ENCODE data around the gene PIGM. TPM values are rescaled to one million over a fixed set of nuclear protein-coding genes. Genes with fewer than 3 reads are reported as not detected.

Gene PIGM
- total RNA-seq, 6 experiments from 2014 or later: 3.3 to 4.7 (median 3.9) TPM

- H3K36me3 ChIP-seq: no peaks in the 10 kb centered on the region
- no peak overlapping the region for H3K4me3 ChIP-seq
- TF ChIP-seq, protein P1, sequence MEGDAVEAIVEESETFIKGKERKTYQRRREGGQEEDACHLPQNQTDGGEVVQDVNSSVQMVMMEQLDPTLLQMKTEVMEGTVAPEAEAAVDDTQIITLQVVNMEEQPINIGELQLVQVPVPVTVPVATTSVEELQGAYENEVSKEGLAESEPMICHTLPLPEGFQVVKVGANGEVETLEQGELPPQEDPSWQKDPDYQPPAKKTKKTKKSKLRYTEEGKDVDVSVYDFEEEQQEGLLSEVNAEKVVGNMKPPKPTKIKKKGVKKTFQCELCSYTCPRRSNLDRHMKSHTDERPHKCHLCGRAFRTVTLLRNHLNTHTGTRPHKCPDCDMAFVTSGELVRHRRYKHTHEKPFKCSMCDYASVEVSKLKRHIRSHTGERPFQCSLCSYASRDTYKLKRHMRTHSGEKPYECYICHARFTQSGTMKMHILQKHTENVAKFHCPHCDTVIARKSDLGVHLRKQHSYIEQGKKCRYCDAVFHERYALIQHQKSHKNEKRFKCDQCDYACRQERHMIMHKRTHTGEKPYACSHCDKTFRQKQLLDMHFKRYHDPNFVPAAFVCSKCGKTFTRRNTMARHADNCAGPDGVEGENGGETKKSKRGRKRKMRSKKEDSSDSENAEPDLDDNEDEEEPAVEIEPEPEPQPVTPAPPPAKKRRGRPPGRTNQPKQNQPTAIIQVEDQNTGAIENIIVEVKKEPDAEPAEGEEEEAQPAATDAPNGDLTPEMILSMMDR (IDR thresholded peaks at IDR 0.05): no peak
- no peak for TF ChIP-seq POLR2A (IDR thresholded peaks at IDR 0.05)
- H3K27me3 ChIP-seq: no peaks in the 10 kb centered on the region
- no peak for ATAC-seq
- intact Hi-C loops (cut with DNase I): loop anchor here in 1 of 2 donors (10.0 kb wide), 1 partner anchor 224 kb away; no protein-coding TSS in a partner anchor
- 88% methylated on average over 3 of the region's 3 CpGs for WGBS (ENCODE audit: insufficient coverage, low coverage, low lambda C conversion rate, missing lambda C conversion rate)
- H3K9me3 ChIP-seq: no peaks in the 10 kb centered on the region
- H3K27ac ChIP-seq: no peak overlapping the region
- H3K4me1 ChIP-seq: no peaks in the 10 kb centered on the region
- no peak for DNase-seq
Observed at GRCh38 chr1:160018347-160018746, 13.4 kb downstream of the PIGM start.

- Histone ChIP-seq H3K27me3 (no peaks in the 10 kb centered on the region), H3K9me3 (no peaks in the 10 kb centered on the region), H3K36me3 (no peaks in the 10 kb centered on the region), H3K27ac (no peak overlapping the region), H3K4me1 (no peaks in the 10 kb centered on the region), H3K4me3 (no peak overlapping the region)
- WGBS (ENCODE audit: insufficient coverage, low coverage, low lambda C conversion rate, missing lambda C conversion rate): 22% methylated on average over 1 of the region's 1 CpG
- TF ChIP-seq, protein P1 (IDR thresholded peaks at IDR 0.05): no peak
- TF ChIP-seq POLR2A (IDR thresholded peaks at IDR 0.05): no peak
- DNase-seq (no peak), ATAC-seq (no peak)
- intact Hi-C loops (cut with DNase I): loop anchor here in 1 of 2 donors (10.0 kb wide), 1 partner anchor 223 kb away; no protein-coding TSS in a partner anchor
Observed at GRCh38 chr1:160017592-160017991, 14.2 kb downstream of the PIGM start.

- WGBS (ENCODE audit: insufficient coverage, low coverage, low lambda C conversion rate, missing lambda C conversion rate): 53% methylated on average over 3 of the region's 3 CpGs
Observed at GRCh38 chr1:160011781-160012180, 20.0 kb downstream of the PIGM start.

DNA sequence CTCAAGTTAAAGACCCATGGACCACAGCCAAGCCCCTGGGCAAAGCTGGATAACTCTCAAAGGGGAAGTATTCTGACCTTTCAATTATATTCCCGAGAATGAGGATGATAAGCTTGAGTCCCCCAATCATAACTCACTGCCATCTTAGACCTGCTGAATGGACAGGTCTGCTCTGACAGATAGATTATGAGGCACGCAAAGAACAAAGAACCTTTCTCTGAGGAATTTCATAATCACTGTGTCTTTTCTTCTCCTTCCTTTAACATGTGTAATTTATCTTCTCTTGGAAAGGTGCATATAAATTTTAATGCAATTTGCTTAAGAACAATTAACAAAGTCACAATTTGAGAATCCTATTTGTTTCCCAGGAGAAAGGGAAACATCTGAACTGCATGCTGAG, 22.0 kb downstream of the PIGM start:
- intact Hi-C loops (cut with DNase I): loop anchor here in 1 of 2 donors (5.0 to 10.0 kb wide), 2 partner anchors 118 to 215 kb away; no protein-coding TSS in a partner anchor
- H3K9me3 ChIP-seq: no peaks in the 10 kb centered on the region
- TF ChIP-seq, protein P1 (IDR thresholded peaks at IDR 0.05): no peak
- TF ChIP-seq POLR2A (IDR thresholded peaks at IDR 0.05): no peak
- DNase-seq (no peak), ATAC-seq (no peak)
- WGBS (ENCODE audit: insufficient coverage, low coverage, low lambda C conversion rate, missing lambda C conversion rate): 54% methylated on average over 2 of the region's 2 CpGs
- no peaks in the 10 kb centered on the region for H3K36me3 ChIP-seq
- H3K27me3 ChIP-seq: no peaks in the 10 kb centered on the region
- H3K4me3 ChIP-seq: no peak overlapping the region
- no peak overlapping the region for H3K27ac ChIP-seq
- H3K4me1 ChIP-seq: peaks cover 0 to 4% (median 0%) of the 10 kb centered on the region in 4 donors

More at GRCh38 chr1:160011781-160012180, 20.0 kb downstream of the PIGM start:
- Histone ChIP-seq H3K36me3 (no peaks in the 10 kb centered on the region), H3K9me3 (no peaks in the 10 kb centered on the region), H3K4me3 (no peak overlapping the region), H3K27me3 (no peaks in the 10 kb centered on the region), H3K4me1 (no peaks in the 10 kb centered on the region), H3K27ac (no peak overlapping the region)
- TF ChIP-seq POLR2A (IDR thresholded peaks at IDR 0.05): no peak
- TF ChIP-seq, protein P1 (IDR thresholded peaks at IDR 0.05): no peak
- intact Hi-C loops (cut with DNase I): loop anchor here in 1 of 2 donors (10.0 kb wide), 1 partner anchor 217 kb away; no protein-coding TSS in a partner anchor
- DNase-seq (no peak), ATAC-seq (no peak)

Data from right lobe of liver (tissue), 6 donors.